HG02973 (cell line): ENCODE measurements around the gene SORBS1.

ENCODE experiments used
- ATAC-seq: cut with Tn5 transposase; IDR thresholded peaks from one replicate; pipeline ENCODE4 v1.9.1; 2021; ENCODE audit warnings: moderate library complexity; ENCODE audit not compliant: unreplicated experiment

The SORBS1 gene

GRCh38 chr10:95330966-95331453, 230.2 kb downstream of the SORBS1 start:
- ATAC-seq: no peak

GRCh38 chr10:95329296-95329695, 231.9 kb downstream of the SORBS1 start:
- ATAC-seq: no peak

- no peak for ATAC-seq
Observed at GRCh38 chr10:95328013-95328412, 233.2 kb downstream of the SORBS1 start.

GRCh38 chr10:95327367-95327766, 233.8 kb downstream of the SORBS1 start:
- ATAC-seq: no peak

GRCh38 chr10:95326396-95326795, 234.8 kb downstream of the SORBS1 start:
- ATAC-seq: no peak

- no peak for ATAC-seq
Observed at GRCh38 chr10:95325863-95326262, 235.3 kb downstream of the SORBS1 start.

- no peak for ATAC-seq
Observed at GRCh38 chr10:95324436-95325268, 236.5 kb downstream of the SORBS1 start.

- ATAC-seq: no peak
Observed at GRCh38 chr10:95321554-95322301, 239.4 kb downstream of the SORBS1 start.

GRCh38 chr10:95319239-95319638, 241.9 kb downstream of the SORBS1 start:
- ATAC-seq: no peak

GRCh38 chr10:95315509-95315908, 245.7 kb downstream of the SORBS1 start:
- no peak for ATAC-seq

GRCh38 chr10:95314192-95314918, 246.8 kb downstream of the SORBS1 start:
- ATAC-seq: no peak

- no peak for ATAC-seq
Observed at GRCh38 chr10:95312986-95313495, 248.1 kb downstream of the SORBS1 start.

GRCh38 chr10:95312257-95312656, 248.9 kb downstream of the SORBS1 start:
- ATAC-seq: no peak

GRCh38 chr10:95309958-95310357, 251.2 kb downstream of the SORBS1 start:
- peak; percentile 79 for ATAC-seq

- no peak for ATAC-seq
Observed at GRCh38 chr10:95308389-95309302, 252.5 kb downstream of the SORBS1 start.

GRCh38 chr10:95306851-95307250, 254.3 kb downstream of the SORBS1 start:
- no peak for ATAC-seq

GRCh38 chr10:95306318-95306650, 254.9 kb downstream of the SORBS1 start:
- no peak for ATAC-seq

GRCh38 chr10:95305606-95306317, 255.4 kb downstream of the SORBS1 start:
- no peak for ATAC-seq

- ATAC-seq: no peak
Observed at GRCh38 chr10:95304976-95305375, 256.2 kb downstream of the SORBS1 start.

GRCh38 chr10:95304463-95304862, 256.7 kb downstream of the SORBS1 start:
- ATAC-seq: no peak
